Nephron progenitor cell (in vitro differentiated cells): ENCODE results near the gene PRKCQ.

Experiments
- DNase-seq: peaks from one replicate; pipeline ENCODE4 v3.0.0; 2021
- H3K27ac Mint-ChIP-seq: 2 replicates; pipeline ENCODE4 v1.8.0; 2021; ENCODE audit warnings: mild to moderate bottlenecking, moderate library complexity, mixed read lengths
- H3K27me3 Mint-ChIP-seq: 2 replicates; pipeline ENCODE4 v1.8.0; 2021; ENCODE audit warnings: mild to moderate bottlenecking, low read depth, mixed read lengths; ENCODE audit not compliant: poor library complexity
- H3K36me3 Mint-ChIP-seq: 2 replicates; pipeline ENCODE4 v1.8.0; 2021; ENCODE audit warnings: low read depth, mixed read lengths
- H3K4me1 Mint-ChIP-seq: 2 replicates; pipeline ENCODE4 v1.8.0; 2021; ENCODE audit warnings: mixed read lengths
- H3K4me3 Mint-ChIP-seq: 2 replicates; pipeline ENCODE4 v1.8.0; 2021; ENCODE audit warnings: mild to moderate bottlenecking, moderate library complexity, mixed read lengths
- H3K9me3 Mint-ChIP-seq: 2 replicates; pipeline ENCODE4 v1.8.0; 2021; ENCODE audit warnings: mild to moderate bottlenecking, moderate library complexity, mixed read lengths
- CTCF ChIP-seq: fragments of 200-600 bp; sonication (generic); IDR thresholded peaks from 2 replicates; pipeline ENCODE4 v1.5.0; 2021; ENCODE audit warnings: antibody characterized with exemption

Gene PRKCQ

GRCh38 chr10:6393168-6393567 is 186.9 kb downstream of the PRKCQ start:
- Mint-ChIP-seq H3K4me1 (peaks cover 11% of the 10 kb centered on the region), H3K27ac (no peak overlapping the region), H3K4me3 (no peak overlapping the region), H3K36me3 (peaks cover 33% of the 10 kb centered on the region), H3K27me3 (peaks cover 8% of the 10 kb centered on the region), H3K9me3 (peaks cover 39% of the 10 kb centered on the region)
- no peak for DNase-seq
- TF ChIP-seq CTCF = no peak

- H3K36me3 Mint-ChIP-seq = peaks cover 37% of the 10 kb centered on the region
- no peak overlapping the region for H3K27ac Mint-ChIP-seq
- H3K4me3 Mint-ChIP-seq = no peak overlapping the region
- no peak for TF ChIP-seq CTCF
- peaks cover 11% of the 10 kb centered on the region for H3K4me1 Mint-ChIP-seq
- no peak for DNase-seq
- H3K9me3 Mint-ChIP-seq = peaks cover 39% of the 10 kb centered on the region
- H3K27me3 Mint-ChIP-seq = peaks cover 4% of the 10 kb centered on the region
These were observed 189.7 kb downstream of the PRKCQ start for GRCh38 chr10:6390213-6390845.

- H3K4me1 Mint-ChIP-seq = no peaks in the 10 kb centered on the region
- no peak overlapping the region for H3K27ac Mint-ChIP-seq
- no peak overlapping the region for H3K4me3 Mint-ChIP-seq
- TF ChIP-seq CTCF = no peak
- peaks cover 4% of the 10 kb centered on the region for H3K27me3 Mint-ChIP-seq
- peaks cover 39% of the 10 kb centered on the region for H3K9me3 Mint-ChIP-seq
- no peak for DNase-seq
- peaks cover 30% of the 10 kb centered on the region for H3K36me3 Mint-ChIP-seq
These were observed 191.7 kb downstream of the PRKCQ start for GRCh38 chr10:6388261-6388893.

GRCh38 chr10:6386960-6387359 is 193.1 kb downstream of the PRKCQ start:
- Mint-ChIP-seq H3K27ac (no peak overlapping the region), H3K9me3 (peaks cover 46% of the 10 kb centered on the region), H3K4me1 (no peaks in the 10 kb centered on the region), H3K36me3 (peaks cover 30% of the 10 kb centered on the region), H3K4me3 (no peak overlapping the region), H3K27me3 (peaks cover 7% of the 10 kb centered on the region)
- no peak for DNase-seq
- no peak for TF ChIP-seq CTCF

- Mint-ChIP-seq H3K36me3 (peaks cover 26% of the 10 kb centered on the region), H3K4me3 (no peak overlapping the region), H3K27me3 (peaks cover 7% of the 10 kb centered on the region), H3K9me3 (peaks cover 46% of the 10 kb centered on the region), H3K27ac (no peak overlapping the region), H3K4me1 (no peaks in the 10 kb centered on the region)
- no peak for TF ChIP-seq CTCF
- DNase-seq = no peak
These were observed 193.7 kb downstream of the PRKCQ start for GRCh38 chr10:6386346-6386745.

GRCh38 chr10:6385665-6386064 is 194.4 kb downstream of the PRKCQ start:
- Mint-ChIP-seq H3K4me3 (no peak overlapping the region), H3K27ac (no peak overlapping the region), H3K4me1 (no peaks in the 10 kb centered on the region), H3K27me3 (peaks cover 7% of the 10 kb centered on the region), H3K36me3 (peaks cover 26% of the 10 kb centered on the region), H3K9me3 (peaks cover 46% of the 10 kb centered on the region)
- DNase-seq = no peak
- TF ChIP-seq CTCF = no peak
